A549 (cell line): ENCODE measurements around the gene TOX2.

Experiments used
- CTCF ChIP-seq: fragments of >200 bp; sonication (Bioruptor Twin); formaldehyde crosslinking; IDR thresholded peaks from 3 replicates; pipeline ENCODE4 v1.5.1; 2016
- EP300 ChIP-seq, 2 experiments: fragments of >200 bp; sonication (Bioruptor Twin); formaldehyde crosslinking; IDR thresholded peaks; 2 replicates in 1 of 2; 3 replicates in 1 of 2; pipeline ENCODE4 v1.6.1; 2016 to 2017
- JUN ChIP-seq, 2 experiments: fragments of >200 bp; sonication (Bioruptor Twin); formaldehyde crosslinking; IDR thresholded peaks; 2 replicates in 1 of 2; 3 replicates in 1 of 2; pipeline ENCODE4 v1.6.1; 2016 to 2017
- MYC ChIP-seq: IDR thresholded peaks from 2 replicates; pipeline ENCODE4 v1.6.1; 2012; ENCODE audit warnings: mild to moderate bottlenecking, inconsistent platforms, low read length, improper control_type of control experiment, borderline replicate concordance
- POLR2A ChIP-seq: IDR thresholded peaks from 2 replicates; pipeline ENCODE4 v1.6.1; 2012; ENCODE audit warnings: mild to moderate bottlenecking, low read length
- REST ChIP-seq: fragments of 200-600 bp; sonication (generic); IDR thresholded peaks from 2 replicates; pipeline ENCODE4 v1.6.1; 2016; ENCODE audit warnings: antibody characterized with exemption, mild to moderate bottlenecking, moderate library complexity
- SMC3 ChIP-seq: fragments of >200 bp; sonication (Bioruptor Twin); formaldehyde crosslinking; IDR thresholded peaks from 3 replicates; pipeline ENCODE4 v1.6.1; 2018; ENCODE audit warnings: inconsistent platforms

GRCh38 chr20:43937591-43937990 lies 22.9 kb downstream of the TOX2 start:
- TF ChIP-seq CTCF (no peak), MYC (no peak), EP300 (IDR thresholded peaks at IDR 0.05) (no peak), POLR2A (no peak), SMC3 (no peak), REST (no peak), JUN (IDR thresholded peaks at IDR 0.05) (no peak)
